GM12878 (cell line): ENCODE results near the gene GPR87.

Experiments used
- CHD2 ChIP-seq: IDR thresholded peaks from 2 replicates; pipeline ENCODE4 v1.6.1; 2011; ENCODE audit warnings: low read depth, low read length, improper control_type of control experiment, borderline replicate concordance
- EP300 ChIP-seq, 2 experiments: fragments of 150-350 bp in 1 of 2; IDR thresholded peaks; 2 replicates each; pipeline ENCODE4 v1.6.1; 2011 to 2012; ENCODE audit warnings: low read depth in 2 of 2, low read length in 2 of 2, borderline replicate concordance in 1 of 2, improper control_type of control experiment in 1 of 2, inconsistent platforms in 1 of 2; ENCODE audit not compliant: control insufficient read depth in 1 of 2
- POLR2A ChIP-seq: IDR thresholded peaks from 2 replicates; pipeline ENCODE4 v1.6.1; 2011; ENCODE audit warnings: low read depth, mild to moderate bottlenecking, low read length
- POLR2AphosphoS5 ChIP-seq: IDR thresholded peaks from 2 replicates; pipeline ENCODE4 v1.6.1; 2011; ENCODE audit warnings: mild to moderate bottlenecking, low read length, inconsistent platforms
- TCF7 ChIP-seq: IDR thresholded peaks from 2 replicates; pipeline ENCODE4 v1.6.1; 2014; ENCODE audit warnings: antibody characterized with exemption, borderline replicate concordance
- ZNF24 ChIP-seq: fragments of 450-650 bp; IDR thresholded peaks from 2 replicates; pipeline ENCODE4 v1.6.1; 2017; ENCODE audit warnings: antibody characterized with exemption, mild to moderate bottlenecking
- TF ChIP-seq, protein P1 (sequence below): IDR thresholded peaks from 2 replicates; pipeline ENCODE4 v1.6.1; 2011; ENCODE audit warnings: low read depth, low read length, improper control_type of control experiment, borderline replicate concordance
- TF ChIP-seq, protein P2 (sequence below): IDR thresholded peaks from 2 replicates; pipeline ENCODE4 v1.6.1; 2011; ENCODE audit warnings: mild to moderate bottlenecking, low read depth, low read length, moderate library complexity; ENCODE audit not compliant: insufficient replicate concordance
- TF ChIP-seq, protein P3 (sequence below), 3 experiments: IDR thresholded peaks in 2 of 3; conservative IDR thresholded peaks in 1 of 3; 2 replicates each; pipeline ENCODE4 v1.5.1; 2011; ENCODE audit warnings: low read depth in 3 of 3, low read length in 3 of 3, mild to moderate bottlenecking in 3 of 3, control low read depth in 2 of 3, moderate library complexity in 2 of 3, inconsistent platforms in 1 of 3, mixed read lengths in 1 of 3; ENCODE audit not compliant: control insufficient read depth in 2 of 3, insufficient read depth in 1 of 3; ENCODE audit errors: extremely low read depth in 1 of 3
- TF ChIP-seq, protein P4 (sequence below): fragments of 450-650 bp; IDR thresholded peaks from 2 replicates; pipeline ENCODE4 v1.6.1; 2016; ENCODE audit warnings: mild to moderate bottlenecking

DNA sequence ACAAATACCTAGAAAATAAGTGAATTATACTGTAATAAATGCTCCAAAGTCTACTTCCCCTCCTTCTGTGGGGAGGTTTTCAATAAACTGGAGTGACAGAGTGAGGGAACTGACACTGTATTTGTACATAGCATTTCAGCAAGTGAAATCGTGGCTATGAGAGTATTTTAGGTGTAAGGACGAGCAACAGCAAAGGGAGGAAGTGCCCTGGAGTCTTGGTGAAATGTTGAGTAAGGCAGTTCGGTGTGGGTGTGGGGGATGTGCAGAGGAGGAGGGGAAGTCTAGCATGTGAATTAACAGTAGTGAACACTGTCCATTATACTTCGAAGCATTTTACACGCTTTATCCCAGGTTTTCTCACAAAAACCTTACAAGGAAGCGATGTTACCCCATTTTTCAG is 30.8 kb upstream of the GPR87 start:
- TF ChIP-seq, protein P1, sequence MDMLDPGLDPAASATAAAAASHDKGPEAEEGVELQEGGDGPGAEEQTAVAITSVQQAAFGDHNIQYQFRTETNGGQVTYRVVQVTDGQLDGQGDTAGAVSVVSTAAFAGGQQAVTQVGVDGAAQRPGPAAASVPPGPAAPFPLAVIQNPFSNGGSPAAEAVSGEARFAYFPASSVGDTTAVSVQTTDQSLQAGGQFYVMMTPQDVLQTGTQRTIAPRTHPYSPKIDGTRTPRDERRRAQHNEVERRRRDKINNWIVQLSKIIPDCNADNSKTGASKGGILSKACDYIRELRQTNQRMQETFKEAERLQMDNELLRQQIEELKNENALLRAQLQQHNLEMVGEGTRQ, result no peak
- TF ChIP-seq POLR2AphosphoS5 (no peak), POLR2A (no peak), EP300 (IDR thresholded peaks at IDR 0.05; ENCODE audit: borderline replicate concordance in 1 of 2, control insufficient read depth in 1 of 2, low read depth in 2 of 2, low read length in 2 of 2) (no peak), CHD2 (no peak), ZNF24 (no peak), TCF7 (no peak)
- TF ChIP-seq, protein P2, sequence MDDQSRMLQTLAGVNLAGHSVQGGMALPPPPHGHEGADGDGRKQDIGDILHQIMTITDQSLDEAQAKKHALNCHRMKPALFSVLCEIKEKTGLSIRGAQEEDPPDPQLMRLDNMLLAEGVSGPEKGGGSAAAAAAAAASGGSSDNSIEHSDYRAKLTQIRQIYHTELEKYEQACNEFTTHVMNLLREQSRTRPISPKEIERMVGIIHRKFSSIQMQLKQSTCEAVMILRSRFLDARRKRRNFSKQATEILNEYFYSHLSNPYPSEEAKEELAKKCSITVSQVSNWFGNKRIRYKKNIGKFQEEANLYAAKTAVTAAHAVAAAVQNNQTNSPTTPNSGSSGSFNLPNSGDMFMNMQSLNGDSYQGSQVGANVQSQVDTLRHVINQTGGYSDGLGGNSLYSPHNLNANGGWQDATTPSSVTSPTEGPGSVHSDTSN, result no peak
- TF ChIP-seq, protein P3, sequence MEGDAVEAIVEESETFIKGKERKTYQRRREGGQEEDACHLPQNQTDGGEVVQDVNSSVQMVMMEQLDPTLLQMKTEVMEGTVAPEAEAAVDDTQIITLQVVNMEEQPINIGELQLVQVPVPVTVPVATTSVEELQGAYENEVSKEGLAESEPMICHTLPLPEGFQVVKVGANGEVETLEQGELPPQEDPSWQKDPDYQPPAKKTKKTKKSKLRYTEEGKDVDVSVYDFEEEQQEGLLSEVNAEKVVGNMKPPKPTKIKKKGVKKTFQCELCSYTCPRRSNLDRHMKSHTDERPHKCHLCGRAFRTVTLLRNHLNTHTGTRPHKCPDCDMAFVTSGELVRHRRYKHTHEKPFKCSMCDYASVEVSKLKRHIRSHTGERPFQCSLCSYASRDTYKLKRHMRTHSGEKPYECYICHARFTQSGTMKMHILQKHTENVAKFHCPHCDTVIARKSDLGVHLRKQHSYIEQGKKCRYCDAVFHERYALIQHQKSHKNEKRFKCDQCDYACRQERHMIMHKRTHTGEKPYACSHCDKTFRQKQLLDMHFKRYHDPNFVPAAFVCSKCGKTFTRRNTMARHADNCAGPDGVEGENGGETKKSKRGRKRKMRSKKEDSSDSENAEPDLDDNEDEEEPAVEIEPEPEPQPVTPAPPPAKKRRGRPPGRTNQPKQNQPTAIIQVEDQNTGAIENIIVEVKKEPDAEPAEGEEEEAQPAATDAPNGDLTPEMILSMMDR (IDR thresholded peaks at IDR 0.05 in 2 of 3, conservative IDR thresholded peaks at IDR 0.05 in 1 of 3; ENCODE audit: control insufficient read depth in 2 of 3, extremely low read depth in 1 of 3, insufficient read depth in 1 of 3, low read depth in 3 of 3, low read length in 3 of 3), result no peak
- TF ChIP-seq, protein P4, sequence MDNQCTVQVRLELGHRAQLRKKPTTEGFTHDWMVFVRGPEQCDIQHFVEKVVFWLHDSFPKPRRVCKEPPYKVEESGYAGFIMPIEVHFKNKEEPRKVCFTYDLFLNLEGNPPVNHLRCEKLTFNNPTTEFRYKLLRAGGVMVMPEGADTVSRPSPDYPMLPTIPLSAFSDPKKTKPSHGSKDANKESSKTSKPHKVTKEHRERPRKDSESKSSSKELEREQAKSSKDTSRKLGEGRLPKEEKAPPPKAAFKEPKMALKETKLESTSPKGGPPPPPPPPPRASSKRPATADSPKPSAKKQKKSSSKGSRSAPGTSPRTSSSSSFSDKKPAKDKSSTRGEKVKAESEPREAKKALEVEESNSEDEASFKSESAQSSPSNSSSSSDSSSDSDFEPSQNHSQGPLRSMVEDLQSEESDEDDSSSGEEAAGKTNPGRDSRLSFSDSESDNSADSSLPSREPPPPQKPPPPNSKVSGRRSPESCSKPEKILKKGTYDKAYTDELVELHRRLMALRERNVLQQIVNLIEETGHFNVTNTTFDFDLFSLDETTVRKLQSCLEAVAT, result no peak
